Activated CD4-positive, alpha-beta T cell treated with anti-CD3 and anti-CD28 coated beads, Interleukin-2, amount 10 ng/mL, durations not matched to agents 7 days and 5 days (primary cell): ENCODE results near the gene PRMT2. TPM values are rescaled to one million over a fixed set of nuclear protein-coding genes. Genes with fewer than 3 reads are reported as not detected.

Experiments used
- CTCF ChIA-PET: fragments of 350-600 bp; sonication (Branson Sonifier 250); formaldehyde crosslinking; loops from one replicate; lab custom pipeline; 2021; ENCODE audit warnings: antibody characterized with exemption; lab: Charles Lee
- POLR2A ChIA-PET: fragments of 350-600 bp; sonication (Branson Sonifier 250); formaldehyde crosslinking; loops from one replicate; lab custom pipeline; 2021; ENCODE audit warnings: antibody characterized with exemption; lab: Charles Lee
- DNase-seq: peaks from one replicate; pipeline ENCODE4 v3.0.0-alpha.2; 2020
- H3K27ac Mint-ChIP-seq: one replicate; pipeline ENCODE4 v1.8.0; 2021; ENCODE audit warnings: mild to moderate bottlenecking, moderate library complexity, mixed read lengths
- H3K27me3 Mint-ChIP-seq: one replicate; pipeline ENCODE4 v1.8.0; 2021; ENCODE audit warnings: mixed read lengths
- H3K36me3 Mint-ChIP-seq: one replicate; pipeline ENCODE4 v1.8.0; 2021; ENCODE audit warnings: low read depth, mixed read lengths
- H3K4me1 Mint-ChIP-seq: one replicate; pipeline ENCODE4 v1.8.0; 2021; ENCODE audit warnings: mixed read lengths
- H3K4me3 Mint-ChIP-seq: one replicate; pipeline ENCODE4 v1.8.0; 2021; ENCODE audit warnings: mild to moderate bottlenecking, moderate library complexity, mixed read lengths
- H3K9me3 Mint-ChIP-seq: one replicate; pipeline ENCODE4 v1.8.0; 2021; ENCODE audit warnings: mixed read lengths
- total RNA-seq, 2 experiments: library from RNA; stranded (reverse); gene quantifications; one replicate each; pipeline ENCODE4 v1.2.3, GENCODE V29; 2021

The PRMT2 gene
- total RNA-seq, 2 experiments from 2014 or later = 116 to 137 TPM

DNA sequence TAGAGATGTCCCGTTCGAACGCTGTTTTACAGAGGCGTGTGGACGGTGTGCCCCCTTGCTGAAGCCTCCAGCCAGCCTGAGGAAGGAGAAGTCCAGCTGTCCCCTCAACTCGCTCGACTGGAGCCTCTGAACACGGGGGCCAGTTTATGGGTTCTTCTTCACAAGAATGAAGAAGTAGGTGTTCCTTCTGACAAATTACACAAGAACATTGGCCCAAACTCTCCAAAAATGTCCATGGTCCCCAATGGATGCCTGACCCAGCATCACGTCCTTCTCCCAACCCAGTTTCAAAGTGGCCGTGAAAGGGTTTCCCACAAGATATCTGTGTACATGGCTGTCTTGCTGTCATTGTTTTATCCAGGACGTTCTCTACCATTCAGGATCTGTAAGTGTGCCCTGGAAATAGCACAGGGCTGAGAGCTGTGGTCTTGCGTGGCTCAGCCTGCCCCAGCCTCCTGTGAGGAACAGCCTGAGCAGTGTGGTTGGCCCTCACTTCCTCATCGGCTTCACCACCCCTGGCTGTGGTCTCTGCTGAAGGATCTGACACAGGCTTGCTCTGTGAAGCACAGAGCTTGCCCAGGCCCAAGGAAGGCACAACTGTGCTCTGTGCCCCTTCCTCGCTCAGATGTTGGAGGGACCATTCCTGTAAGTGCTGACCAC is 29.6 kb upstream of the PRMT2 start:
- ChIA-PET CTCF (interaction anchor here (1.0 to 1.2 kb wide), 2 partner anchors 10 to 46 kb away, joined by 3 to 6 read pairs; no protein-coding TSS in a partner anchor), POLR2A (no interaction called here)
- Mint-ChIP-seq H3K27ac (peak overlapping the region; percentile 86), H3K27me3 (no peaks in the 10 kb centered on the region), H3K36me3 (peaks cover 2% of the 10 kb centered on the region), H3K4me3 (peak overlapping the region; percentile 41), H3K9me3 (no peaks in the 10 kb centered on the region), H3K4me1 (peaks cover 32% of the 10 kb centered on the region)
- peak; percentile 74 for DNase-seq

GRCh38 chr21:46606427-46606813 is 29.1 kb upstream of the PRMT2 start:
- CTCF ChIA-PET = interaction anchor here (1.0 to 1.2 kb wide), 2 partner anchors 11 to 47 kb away, joined by 3 to 6 read pairs; no protein-coding TSS in a partner anchor
- H3K27ac Mint-ChIP-seq = peak overlapping the region; percentile 86

DNA sequence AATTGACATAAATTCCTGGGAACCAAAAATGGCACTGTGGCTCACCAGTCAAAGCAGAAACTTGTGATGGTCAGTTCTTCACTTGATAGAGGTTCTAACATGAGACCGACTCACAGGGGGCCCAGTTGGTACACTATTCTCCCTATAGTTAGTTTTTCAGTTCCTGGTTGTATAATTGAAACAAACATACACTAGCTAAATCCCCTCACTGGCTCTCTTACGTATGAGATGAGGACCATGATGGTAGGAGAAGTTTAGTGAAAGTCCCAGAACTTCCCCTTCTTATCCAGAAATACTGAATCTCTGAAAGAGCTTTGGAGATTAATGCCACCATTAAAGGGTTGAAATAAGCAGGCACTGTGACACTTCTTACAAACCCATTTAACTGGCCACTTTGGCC is 27.8 kb upstream of the PRMT2 start:
- Mint-ChIP-seq H3K4me1 (peaks cover 32% of the 10 kb centered on the region), H3K36me3 (peaks cover 2% of the 10 kb centered on the region), H3K9me3 (no peaks in the 10 kb centered on the region), H3K4me3 (no peak overlapping the region), H3K27me3 (no peaks in the 10 kb centered on the region), H3K27ac (no peak overlapping the region)
- ChIA-PET POLR2A (interaction anchor here (0.6 kb wide), 1 partner anchor 58 kb away, joined by 4 read pairs; no protein-coding TSS in a partner anchor), CTCF (no interaction called here)
- no peak for DNase-seq

More at GRCh38 chr21:46606427-46606813, 29.1 kb upstream of the PRMT2 start:
- POLR2A ChIA-PET = no interaction called here
- Mint-ChIP-seq H3K4me3 (peak overlapping the region; percentile 41), H3K36me3 (peaks cover 2% of the 10 kb centered on the region), H3K9me3 (no peaks in the 10 kb centered on the region), H3K4me1 (peaks cover 32% of the 10 kb centered on the region), H3K27me3 (no peaks in the 10 kb centered on the region)
- DNase-seq = no peak

- CTCF ChIA-PET = no interaction called here
- Mint-ChIP-seq H3K9me3 (no peaks in the 10 kb centered on the region), H3K27me3 (peaks cover 3% of the 10 kb centered on the region), H3K36me3 (peaks cover 2% of the 10 kb centered on the region), H3K4me3 (no peak overlapping the region), H3K27ac (no peak overlapping the region), H3K4me1 (peaks cover 32% of the 10 kb centered on the region)
- POLR2A ChIA-PET = no interaction called here
- DNase-seq = no peak
These were observed 26.8 kb upstream of the PRMT2 start for GRCh38 chr21:46608672-46609111.

GRCh38 chr21:46610018-46610701 is 25.3 kb upstream of the PRMT2 start:
- H3K9me3 Mint-ChIP-seq = no peaks in the 10 kb centered on the region
- peaks cover 16% of the 10 kb centered on the region for H3K27me3 Mint-ChIP-seq
- peaks cover 2% of the 10 kb centered on the region for H3K36me3 Mint-ChIP-seq
- no peak overlapping the region for H3K4me3 Mint-ChIP-seq
- H3K4me1 Mint-ChIP-seq = peaks cover 25% of the 10 kb centered on the region
- CTCF ChIA-PET = interaction anchor here (1.1 kb wide), 1 partner anchor 25 kb away, joined by 3 read pairs; the partner anchor contains the start of gene PRMT2
- POLR2A ChIA-PET = no interaction called here
- no peak for DNase-seq
- no peak overlapping the region for H3K27ac Mint-ChIP-seq

GRCh38 chr21:46613391-46613790 is 22.1 kb upstream of the PRMT2 start:
- Mint-ChIP-seq H3K27ac (no peak overlapping the region), H3K4me3 (no peak overlapping the region), H3K9me3 (peaks cover 3% of the 10 kb centered on the region), H3K27me3 (peaks cover 23% of the 10 kb centered on the region), H3K4me1 (no peaks in the 10 kb centered on the region), H3K36me3 (peaks cover 6% of the 10 kb centered on the region)
- DNase-seq = no peak
- POLR2A ChIA-PET = no interaction called here
- CTCF ChIA-PET = interaction anchor here (1.3 kb wide), 1 partner anchor 19 kb away, joined by 3 read pairs; no protein-coding TSS in a partner anchor

- CTCF ChIA-PET = no interaction called here
- POLR2A ChIA-PET = no interaction called here
- H3K4me3 Mint-ChIP-seq = no peak overlapping the region
- H3K27me3 Mint-ChIP-seq = peaks cover 23% of the 10 kb centered on the region
- peaks cover 10% of the 10 kb centered on the region for H3K4me1 Mint-ChIP-seq
- DNase-seq = no peak
- H3K9me3 Mint-ChIP-seq = peaks cover 3% of the 10 kb centered on the region
- H3K27ac Mint-ChIP-seq = no peak overlapping the region
- peaks cover 4% of the 10 kb centered on the region for H3K36me3 Mint-ChIP-seq
These were observed 19.4 kb upstream of the PRMT2 start for GRCh38 chr21:46616050-46616449.

DNA sequence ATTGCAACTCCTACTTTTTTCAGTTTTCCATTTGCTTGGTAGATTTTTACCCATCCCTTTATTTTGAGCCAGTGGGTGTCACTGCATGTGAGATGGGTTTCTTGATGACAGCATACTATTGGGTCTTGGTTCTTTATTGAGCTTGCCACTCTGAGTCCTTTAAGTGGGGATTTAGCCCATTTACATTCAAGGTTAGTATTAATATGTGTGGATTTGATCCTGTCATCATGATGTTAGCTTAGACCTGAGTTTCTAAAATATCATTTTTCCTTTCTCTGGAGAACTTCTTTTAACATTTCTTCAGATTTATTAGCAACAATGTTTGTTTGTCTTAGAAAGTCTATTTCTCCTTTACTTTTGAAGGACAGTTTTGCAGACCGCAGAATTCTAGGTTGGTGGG is 18.8 kb upstream of the PRMT2 start:
- POLR2A ChIA-PET = no interaction called here
- H3K4me3 Mint-ChIP-seq = no peak overlapping the region
- peaks cover 4% of the 10 kb centered on the region for H3K36me3 Mint-ChIP-seq
- peaks cover 16% of the 10 kb centered on the region for H3K4me1 Mint-ChIP-seq
- no peak for DNase-seq
- peaks cover 3% of the 10 kb centered on the region for H3K9me3 Mint-ChIP-seq
- peaks cover 23% of the 10 kb centered on the region for H3K27me3 Mint-ChIP-seq
- CTCF ChIA-PET = no interaction called here
- no peak overlapping the region for H3K27ac Mint-ChIP-seq

- Mint-ChIP-seq H3K4me3 (no peak overlapping the region), H3K36me3 (peaks cover 4% of the 10 kb centered on the region), H3K4me1 (peaks cover 24% of the 10 kb centered on the region), H3K27me3 (peaks cover 23% of the 10 kb centered on the region), H3K9me3 (peaks cover 3% of the 10 kb centered on the region), H3K27ac (no peak overlapping the region)
- ChIA-PET CTCF (interaction anchor here (1.2 to 1.4 kb wide), 2 partner anchors 10 to 16 kb away, joined by 3 to 4 read pairs; no protein-coding TSS in a partner anchor), POLR2A (no interaction called here)
- DNase-seq = no peak
These were observed 18.0 kb upstream of the PRMT2 start for GRCh38 chr21:46617267-46618051.

GRCh38 chr21:46618738-46619379 is 16.6 kb upstream of the PRMT2 start:
- H3K27ac Mint-ChIP-seq = no peak overlapping the region
- no peak for DNase-seq
- ChIA-PET POLR2A (no interaction called here), CTCF (interaction anchor here (1.2 to 1.4 kb wide), 2 partner anchors 8 to 14 kb away, joined by 3 to 4 read pairs; no protein-coding TSS in a partner anchor)
- H3K4me1 Mint-ChIP-seq = peaks cover 33% of the 10 kb centered on the region
- peaks cover 19% of the 10 kb centered on the region for H3K27me3 Mint-ChIP-seq
- H3K9me3 Mint-ChIP-seq = peaks cover 3% of the 10 kb centered on the region
- H3K4me3 Mint-ChIP-seq = no peak overlapping the region
- peaks cover 4% of the 10 kb centered on the region for H3K36me3 Mint-ChIP-seq

- DNase-seq = no peak
- peaks cover 35% of the 10 kb centered on the region for H3K4me1 Mint-ChIP-seq
- CTCF ChIA-PET = interaction anchor here (1.3 kb wide), 1 partner anchor 18 kb away, joined by 3 read pairs; no protein-coding TSS in a partner anchor
- peaks cover 4% of the 10 kb centered on the region for H3K36me3 Mint-ChIP-seq
- POLR2A ChIA-PET = no interaction called here
- peaks cover 10% of the 10 kb centered on the region for H3K27me3 Mint-ChIP-seq
- no peak overlapping the region for H3K27ac Mint-ChIP-seq
- H3K4me3 Mint-ChIP-seq = no peak overlapping the region
- peaks cover 3% of the 10 kb centered on the region for H3K9me3 Mint-ChIP-seq
These were observed 15.6 kb upstream of the PRMT2 start for GRCh38 chr21:46619846-46620245.

DNA sequence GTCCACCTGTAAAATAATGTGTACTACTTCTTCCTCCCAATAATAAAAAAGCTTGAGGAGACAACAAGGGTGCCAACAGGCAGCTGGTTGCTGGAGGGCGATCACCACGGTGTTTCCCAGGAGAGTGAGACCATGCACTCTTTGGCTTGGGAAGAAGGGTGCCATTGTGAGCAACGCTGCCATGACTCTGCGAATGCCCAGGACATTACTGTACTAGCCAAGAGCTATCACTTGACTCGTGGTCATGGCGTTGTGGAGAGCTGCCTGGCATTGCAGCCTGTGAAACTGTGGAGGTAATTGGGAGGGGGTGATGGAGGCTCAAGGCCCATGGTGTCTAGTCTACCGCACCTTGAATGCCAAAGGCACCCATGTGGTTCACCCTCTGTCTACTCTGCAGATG is 14.6 kb upstream of the PRMT2 start:
- DNase-seq = no peak
- CTCF ChIA-PET = interaction anchor here (1.3 kb wide), 2 partner anchors 19 to 29 kb away, joined by 3 read pairs; no protein-coding TSS in a partner anchor
- Mint-ChIP-seq H3K4me1 (peaks cover 43% of the 10 kb centered on the region), H3K27ac (peak overlapping the region; percentile 90), H3K9me3 (peaks cover 8% of the 10 kb centered on the region), H3K4me3 (no peak overlapping the region), H3K27me3 (peaks cover 3% of the 10 kb centered on the region), H3K36me3 (peaks cover 6% of the 10 kb centered on the region)
- POLR2A ChIA-PET = no interaction called here
